ENCODE data around the gene SCP2D1. TPM values are rescaled to one million over a fixed set of nuclear protein-coding genes. Genes with fewer than 3 reads are reported as not detected.

Gene SCP2D1
- total RNA-seq, 1 donor from 2014 or later = not detected

DNA sequence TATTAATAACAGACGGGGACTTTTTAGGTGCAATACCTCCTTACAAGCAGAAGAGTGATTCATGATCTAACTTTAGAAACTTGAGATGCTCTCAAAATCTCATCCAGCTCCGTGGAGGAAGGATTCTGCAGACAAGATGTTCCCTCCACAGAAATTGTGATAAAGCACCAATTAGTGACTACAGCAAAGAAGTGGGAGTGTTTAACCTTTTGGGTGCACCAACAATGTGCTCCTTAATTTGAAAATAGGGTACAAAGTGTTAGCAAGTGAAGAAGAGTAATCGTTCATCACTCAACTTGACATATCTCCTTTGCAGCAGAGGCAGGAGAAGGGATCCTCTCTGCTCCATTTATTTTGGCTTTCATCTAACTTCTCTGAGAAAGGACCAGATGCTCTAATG lies 22.8 kb upstream of the SCP2D1 start:
- Mint-ChIP-seq H3K27ac (ENCODE audit: unreplicated experiment) (no peak overlapping the region), H3K4me1 (peaks cover 15% of the 10 kb centered on the region), H3K9me3 (peaks cover 19% of the 10 kb centered on the region), H3K4me3 (no peak overlapping the region), H3K36me3 (ENCODE audit: low read depth) (peaks cover 7% of the 10 kb centered on the region), H3K27me3 (ENCODE audit: low read depth) (peaks cover 53% of the 10 kb centered on the region)
- TF ChIP-seq, protein P1, sequence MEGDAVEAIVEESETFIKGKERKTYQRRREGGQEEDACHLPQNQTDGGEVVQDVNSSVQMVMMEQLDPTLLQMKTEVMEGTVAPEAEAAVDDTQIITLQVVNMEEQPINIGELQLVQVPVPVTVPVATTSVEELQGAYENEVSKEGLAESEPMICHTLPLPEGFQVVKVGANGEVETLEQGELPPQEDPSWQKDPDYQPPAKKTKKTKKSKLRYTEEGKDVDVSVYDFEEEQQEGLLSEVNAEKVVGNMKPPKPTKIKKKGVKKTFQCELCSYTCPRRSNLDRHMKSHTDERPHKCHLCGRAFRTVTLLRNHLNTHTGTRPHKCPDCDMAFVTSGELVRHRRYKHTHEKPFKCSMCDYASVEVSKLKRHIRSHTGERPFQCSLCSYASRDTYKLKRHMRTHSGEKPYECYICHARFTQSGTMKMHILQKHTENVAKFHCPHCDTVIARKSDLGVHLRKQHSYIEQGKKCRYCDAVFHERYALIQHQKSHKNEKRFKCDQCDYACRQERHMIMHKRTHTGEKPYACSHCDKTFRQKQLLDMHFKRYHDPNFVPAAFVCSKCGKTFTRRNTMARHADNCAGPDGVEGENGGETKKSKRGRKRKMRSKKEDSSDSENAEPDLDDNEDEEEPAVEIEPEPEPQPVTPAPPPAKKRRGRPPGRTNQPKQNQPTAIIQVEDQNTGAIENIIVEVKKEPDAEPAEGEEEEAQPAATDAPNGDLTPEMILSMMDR (conservative IDR thresholded peaks at IDR 0.05) = no peak
- DNase-seq (ENCODE audit: low read depth, low spot score) = no peak

DNA sequence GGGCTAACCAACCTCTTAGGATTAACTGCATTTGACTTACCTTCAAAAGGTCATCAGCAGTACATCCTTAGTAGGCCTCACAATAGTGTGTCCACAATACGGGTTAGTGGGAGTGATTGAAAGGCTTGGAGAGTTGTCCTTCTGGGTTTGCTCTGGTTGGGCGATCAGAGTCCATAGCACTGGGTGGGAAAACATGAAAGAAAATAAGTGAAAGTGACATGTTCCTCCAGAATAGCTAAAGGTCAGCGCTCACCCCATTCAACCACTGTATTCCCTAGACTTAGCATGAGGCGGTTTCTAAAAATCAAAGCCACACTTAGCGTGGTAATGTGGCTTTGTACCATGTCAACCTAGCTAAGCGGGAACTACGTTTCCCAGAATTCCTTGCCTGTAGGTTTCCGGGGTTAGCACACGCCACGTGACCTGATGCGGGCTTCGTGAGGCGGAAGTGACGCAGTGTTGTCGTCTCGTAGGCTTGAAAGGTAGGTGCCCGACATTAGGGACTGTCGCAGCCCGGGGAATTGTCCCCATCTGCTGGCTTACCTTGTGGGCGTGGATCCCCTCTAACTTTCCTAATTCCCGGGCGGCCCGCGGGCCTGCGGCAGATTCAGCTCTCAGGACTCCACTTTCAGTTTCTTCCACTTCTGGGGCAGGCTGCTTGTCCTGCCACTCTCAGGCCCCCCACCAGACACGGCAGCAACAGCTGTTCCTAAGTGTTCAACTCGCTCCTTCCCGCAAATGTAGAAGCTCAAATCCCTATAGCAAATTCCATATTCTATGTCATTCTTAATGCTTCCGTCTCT lies 19.8 kb upstream of the SCP2D1 start:
- TF ChIP-seq, protein P1 (conservative IDR thresholded peaks at IDR 0.05) = no peak
- DNase-seq (ENCODE audit: low read depth, low spot score) = peak; percentile 64
- Mint-ChIP-seq H3K4me1 (peaks cover 15% of the 10 kb centered on the region), H3K4me3 (peak overlapping the region; percentile 98), H3K27me3 (ENCODE audit: low read depth) (peaks cover 54% of the 10 kb centered on the region), H3K27ac (ENCODE audit: unreplicated experiment) (peak overlapping the region; percentile 96), H3K9me3 (peaks cover 7% of the 10 kb centered on the region), H3K36me3 (ENCODE audit: low read depth) (peaks cover 3% of the 10 kb centered on the region)

DNA sequence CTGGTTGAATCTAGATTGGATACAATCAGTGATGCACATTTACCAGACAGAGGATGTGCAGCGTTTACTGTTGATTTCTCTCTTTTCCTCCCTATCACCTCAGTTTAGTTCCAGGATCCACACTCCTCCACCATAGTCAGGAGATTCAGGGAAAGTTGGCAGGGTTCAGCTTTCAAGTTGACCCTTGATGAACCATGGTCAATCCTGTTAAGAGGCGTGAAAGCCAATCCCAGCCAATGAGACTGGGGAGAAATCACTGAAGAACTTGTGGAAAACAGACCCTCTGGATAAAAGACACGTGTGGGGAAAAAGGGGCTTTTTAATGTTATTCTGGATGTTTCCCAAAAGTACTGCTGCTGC lies 19.2 kb upstream of the SCP2D1 start:
- Mint-ChIP-seq H3K27me3 (ENCODE audit: low read depth) (peaks cover 56% of the 10 kb centered on the region), H3K4me3 (peak overlapping the region; percentile 98), H3K4me1 (peaks cover 15% of the 10 kb centered on the region), H3K36me3 (ENCODE audit: low read depth) (peaks cover 3% of the 10 kb centered on the region), H3K27ac (ENCODE audit: unreplicated experiment) (peak overlapping the region; percentile 96), H3K9me3 (peaks cover 7% of the 10 kb centered on the region)
- no peak for DNase-seq (ENCODE audit: low read depth, low spot score)
- TF ChIP-seq, protein P1 (conservative IDR thresholded peaks at IDR 0.05) = no peak

DNA sequence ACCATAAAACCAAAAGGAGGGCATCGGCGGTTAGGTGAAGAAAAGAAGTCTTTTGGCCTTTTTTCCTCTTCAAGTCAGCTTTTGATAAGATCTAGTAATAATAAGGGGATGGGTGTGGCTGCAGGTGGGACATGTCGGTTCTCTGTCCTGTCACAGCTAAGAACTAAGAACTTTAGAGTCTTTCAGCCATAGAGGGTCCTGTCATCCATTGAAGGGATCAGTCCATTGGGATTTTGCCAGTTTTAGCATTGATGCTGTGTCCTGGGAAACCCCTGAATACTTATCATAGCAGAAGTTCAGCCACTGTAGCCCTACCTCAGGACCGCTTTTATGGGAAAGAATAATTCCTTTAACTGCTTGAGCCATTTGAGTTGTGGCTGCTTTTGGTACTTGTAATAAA lies 18.2 kb upstream of the SCP2D1 start:
- H3K4me1 Mint-ChIP-seq = peaks cover 15% of the 10 kb centered on the region
- H3K27me3 Mint-ChIP-seq (ENCODE audit: low read depth) = peaks cover 53% of the 10 kb centered on the region
- no peak overlapping the region for H3K27ac Mint-ChIP-seq (ENCODE audit: unreplicated experiment)
- peaks cover 3% of the 10 kb centered on the region for H3K36me3 Mint-ChIP-seq (ENCODE audit: low read depth)
- H3K4me3 Mint-ChIP-seq = peak overlapping the region; percentile 98
- TF ChIP-seq, protein P1 (conservative IDR thresholded peaks at IDR 0.05) = no peak
- DNase-seq (ENCODE audit: low read depth, low spot score) = no peak
- H3K9me3 Mint-ChIP-seq = peaks cover 7% of the 10 kb centered on the region

DNA sequence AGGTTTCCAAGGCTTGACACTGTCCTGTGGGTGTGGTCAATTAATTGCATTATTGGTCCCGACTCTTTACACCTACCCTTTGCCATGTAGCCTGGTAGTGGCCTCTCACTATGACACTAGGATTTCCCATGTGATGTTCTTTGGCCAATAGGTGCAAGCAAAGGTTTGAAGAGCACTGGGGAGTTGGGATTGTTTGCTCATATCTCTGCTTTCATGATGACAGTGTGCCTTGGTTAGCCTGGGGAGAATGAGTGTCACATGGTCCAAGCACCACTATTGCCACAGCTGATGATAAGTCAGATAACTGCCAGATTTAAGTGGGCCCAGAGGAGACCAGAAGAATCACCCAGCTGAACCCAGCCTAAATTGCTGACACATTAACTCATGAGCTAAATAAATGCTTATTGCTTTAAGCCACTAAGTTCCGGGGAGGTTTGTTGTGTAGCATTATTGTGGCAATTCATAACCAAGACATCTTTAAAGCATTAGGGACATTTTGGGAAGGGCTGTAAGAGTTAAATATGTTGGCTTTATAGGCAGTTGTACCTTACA lies 17.2 kb upstream of the SCP2D1 start:
- Mint-ChIP-seq H3K9me3 (peaks cover 7% of the 10 kb centered on the region), H3K27me3 (ENCODE audit: low read depth) (peaks cover 44% of the 10 kb centered on the region), H3K4me1 (peaks cover 15% of the 10 kb centered on the region), H3K4me3 (peak overlapping the region; percentile 21), H3K27ac (ENCODE audit: unreplicated experiment) (no peak overlapping the region), H3K36me3 (ENCODE audit: low read depth) (peaks cover 3% of the 10 kb centered on the region)
- DNase-seq (ENCODE audit: low read depth, low spot score) = no peak
- TF ChIP-seq, protein P1 (conservative IDR thresholded peaks at IDR 0.05) = no peak
